SK-MEL-5 (cell line): ENCODE measurements around the gene MSANTD1. TPM values are rescaled to one million over a fixed set of nuclear protein-coding genes. Genes with fewer than 3 reads are reported as not detected.

ENCODE experiments used
- DNase-seq: peaks from one replicate; pipeline ENCODE4 v3.0.0-alpha.2; 2016; ENCODE audit warnings: low read depth, low spot score
- in situ Hi-C: cut with HindIII; loops from 2 replicates; pipeline ENCODE4 v1.10.0; 2016; ENCODE audit warnings: low sequenced_read_pairs, high pct_unique_total_duplicates, low pct_unique_long_range_greater_than_20kb
- total RNA-seq: library from RNA; depleted of rRNA; stranded (reverse); fragments of >200 nt; shearing (Covaris generic); gene quantifications from 2 replicates; pipeline ENCODE4 v1.2.3, GENCODE V29; 2014

The MSANTD1 gene
- total RNA-seq, 1 experiment from 2014 or later: 0.11 TPM

- in situ Hi-C loops: no loop called here
- no peak for DNase-seq
These were observed 20.9 kb upstream of the MSANTD1 start for GRCh38 chr4:3227878-3228675.

- in situ Hi-C loops: no loop called here
- no peak for DNase-seq
These were observed 20.1 kb upstream of the MSANTD1 start for GRCh38 chr4:3228881-3229280.

GRCh38 chr4:3229328-3229727 lies 19.6 kb upstream of the MSANTD1 start:
- no peak for DNase-seq
- in situ Hi-C loops: no loop called here

- no peak for DNase-seq
- in situ Hi-C loops: no loop called here
These were observed 19.0 kb upstream of the MSANTD1 start for GRCh38 chr4:3229964-3230363.

- in situ Hi-C loops: no loop called here
- DNase-seq: no peak
These were observed 17.5 kb upstream of the MSANTD1 start for GRCh38 chr4:3231471-3231870.

- DNase-seq: no peak
- in situ Hi-C loops: no loop called here
These were observed 17.0 kb upstream of the MSANTD1 start for GRCh38 chr4:3232001-3232400.

GRCh38 chr4:3232871-3233271 lies 16.1 kb upstream of the MSANTD1 start:
- in situ Hi-C loops: no loop called here
- DNase-seq: no peak

- in situ Hi-C loops: no loop called here
- DNase-seq: no peak
These were observed 15.4 kb upstream of the MSANTD1 start for GRCh38 chr4:3233391-3234071.

- no peak for DNase-seq
- in situ Hi-C loops: no loop called here
These were observed 14.6 kb upstream of the MSANTD1 start for GRCh38 chr4:3234171-3235029.

GRCh38 chr4:3235030-3235345 lies 14.0 kb upstream of the MSANTD1 start:
- in situ Hi-C loops: no loop called here
- no peak for DNase-seq

GRCh38 chr4:3235581-3235980 lies 13.4 kb upstream of the MSANTD1 start:
- in situ Hi-C loops: no loop called here
- DNase-seq: no peak

- in situ Hi-C loops: no loop called here
- DNase-seq: no peak
These were observed 12.6 kb upstream of the MSANTD1 start for GRCh38 chr4:3236326-3236878.

- in situ Hi-C loops: no loop called here
- no peak for DNase-seq
These were observed 11.7 kb upstream of the MSANTD1 start for GRCh38 chr4:3237266-3237665.

- no peak for DNase-seq
- in situ Hi-C loops: no loop called here
These were observed 11.0 kb upstream of the MSANTD1 start for GRCh38 chr4:3237712-3238560.

GRCh38 chr4:3238721-3239120 lies 10.2 kb upstream of the MSANTD1 start:
- in situ Hi-C loops: no loop called here
- no peak for DNase-seq

- no peak for DNase-seq
- in situ Hi-C loops: no loop called here
These were observed 9.7 kb upstream of the MSANTD1 start for GRCh38 chr4:3239303-3239702.
